Amygdala (tissue), 56 donors: Measurements from ENCODE around the gene HRCT1.
"Not testable (repeated sequence)": the region's sequence is repeated elsewhere in the genome, so short reads cannot be mapped to it uniquely, and the experiment has no call there.

Experiments used
- DNase-seq, 56 donors: peaks; one replicate each; lab custom pipeline; 2025; lab: John Stamatoyannopoulos, UW

Gene HRCT1

DNA sequence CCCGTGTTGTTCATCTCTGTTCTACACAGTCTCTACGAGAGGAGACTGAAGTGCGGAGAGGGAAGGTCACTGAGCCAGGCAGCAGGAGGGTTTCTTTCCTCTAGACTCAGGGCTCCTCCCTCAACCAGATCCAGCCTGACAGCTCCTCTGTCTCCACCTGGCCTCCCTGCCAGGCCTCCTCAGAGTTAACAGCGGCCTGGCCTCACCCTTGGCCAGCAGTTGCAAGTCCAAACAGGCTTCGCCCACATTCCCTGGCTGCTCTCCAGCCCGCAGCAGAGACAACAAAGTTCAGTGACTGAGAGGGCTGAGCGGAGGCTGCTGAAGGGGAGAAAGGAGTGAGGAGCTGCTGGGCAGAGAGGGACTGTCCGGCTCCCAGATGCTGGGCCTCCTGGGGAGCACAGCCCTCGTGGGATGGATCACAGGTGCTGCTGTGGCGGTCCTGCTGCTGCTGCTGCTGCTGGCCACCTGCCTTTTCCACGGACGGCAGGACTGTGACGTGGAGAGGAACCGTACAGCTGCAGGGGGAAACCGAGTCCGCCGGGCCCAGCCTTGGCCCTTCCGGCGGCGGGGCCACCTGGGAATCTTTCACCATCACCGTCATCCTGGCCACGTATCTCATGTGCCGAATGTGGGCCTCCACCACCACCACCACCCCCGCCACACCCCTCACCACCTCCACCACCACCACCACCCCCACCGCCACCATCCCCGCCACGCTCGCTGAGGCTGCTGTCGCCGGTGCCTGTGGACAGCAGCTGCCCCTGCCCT is at the start of gene HRCT1:
Gene HRCT1, plus strand, starts transcription at position 291 of the 768 bp plus-strand sequence. Its CDS starts 86 bp downstream, at position 377.
- peak in 6 of 56 donors; percentile 9 to 46 (median 24) for DNase-seq

DNA sequence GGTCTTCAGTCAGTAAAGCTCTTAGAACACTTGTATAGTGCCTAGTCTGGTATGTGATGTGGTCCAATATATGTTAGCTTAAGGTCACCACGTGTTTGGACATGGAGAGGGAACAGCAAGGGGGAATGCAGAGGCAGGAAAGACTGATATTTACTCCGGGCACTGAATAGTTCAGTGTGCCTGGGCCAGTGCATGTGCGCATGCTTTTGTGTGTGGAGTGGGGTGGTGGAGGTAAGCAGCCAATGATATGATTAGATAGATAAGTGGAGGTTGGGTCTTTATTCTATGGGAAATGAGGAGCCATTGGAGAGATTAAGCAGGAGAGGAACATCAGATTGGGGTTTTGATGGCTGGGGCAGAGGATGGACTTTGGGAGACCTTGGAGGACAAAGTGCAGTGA is 49.8 kb upstream of the HRCT1 start:
- DNase-seq: no peak

DNA sequence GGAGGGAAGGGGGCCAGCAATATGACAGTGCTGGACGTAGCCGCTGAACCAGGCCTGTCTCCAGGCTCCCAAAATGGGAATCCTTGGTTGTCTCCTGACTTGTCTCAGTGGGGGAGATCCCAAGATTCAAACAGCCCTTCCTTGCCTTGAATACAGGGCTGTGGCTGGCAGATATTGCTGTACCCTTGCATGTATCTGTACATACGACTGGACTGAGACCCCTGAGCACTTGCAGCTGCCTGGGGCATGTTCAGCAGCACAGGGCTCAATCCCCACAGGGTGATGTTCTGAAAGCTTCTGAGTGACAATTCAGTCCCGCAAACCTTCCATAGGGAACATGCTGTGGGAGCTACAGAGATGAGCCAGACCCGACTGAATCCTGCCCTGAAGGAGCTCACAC is 49.1 kb upstream of the HRCT1 start:
- no peak for DNase-seq

DNA sequence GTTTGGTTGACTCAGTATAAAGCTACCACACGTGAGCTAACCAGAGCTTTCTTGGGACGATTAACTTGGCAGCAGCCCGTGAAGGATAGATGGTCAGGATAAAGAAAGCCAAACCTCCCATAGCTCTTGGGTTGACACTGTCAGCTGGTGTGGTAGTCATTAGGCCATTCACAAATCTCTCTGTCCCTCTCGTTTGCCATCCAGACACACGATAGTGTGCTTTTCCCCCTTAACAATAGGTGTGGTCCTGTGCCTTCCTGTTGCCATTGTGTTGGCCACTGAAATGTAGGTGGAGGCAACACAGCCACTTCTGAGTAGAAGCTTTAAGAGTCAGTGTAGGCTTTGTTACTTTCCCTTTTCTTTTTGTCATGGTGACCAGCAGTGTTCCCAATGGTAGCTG is 47.5 kb upstream of the HRCT1 start:
- no peak for DNase-seq

DNA sequence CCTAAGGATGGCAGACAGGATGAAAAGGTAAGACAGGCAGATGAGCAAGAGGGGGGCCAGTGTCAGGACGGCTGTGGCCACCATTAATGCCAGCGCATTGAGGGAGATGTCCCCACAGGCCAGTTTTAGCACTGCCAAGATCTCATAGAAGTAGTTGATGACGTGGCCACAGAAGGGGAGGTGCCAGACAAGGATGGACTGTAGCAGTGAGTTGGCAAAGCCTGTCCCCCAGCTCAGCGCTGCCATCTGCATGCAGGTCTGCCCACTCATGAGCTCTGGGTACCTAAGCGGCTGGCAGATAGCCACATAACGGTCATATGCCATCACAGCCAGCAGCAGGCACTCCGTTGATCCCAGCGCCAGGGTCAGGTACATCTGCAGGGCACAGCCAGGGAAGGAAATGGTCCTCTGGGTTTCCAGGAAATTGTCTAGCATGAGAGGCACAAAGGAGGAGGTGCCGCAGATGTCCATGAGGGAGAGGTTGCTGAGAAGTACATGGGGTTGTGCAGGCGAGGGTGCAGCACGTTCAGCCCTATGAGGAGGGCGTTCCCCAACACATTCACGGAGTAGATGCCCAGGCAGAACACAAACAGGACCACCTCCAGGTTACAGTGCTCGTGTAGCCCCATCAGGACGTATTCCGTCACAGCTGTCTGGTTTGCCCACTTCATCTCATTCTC is 46.6 kb upstream of the HRCT1 start:
- DNase-seq: peak in 15 of 56 donors; percentile 6 to 45 (median 23)

DNA sequence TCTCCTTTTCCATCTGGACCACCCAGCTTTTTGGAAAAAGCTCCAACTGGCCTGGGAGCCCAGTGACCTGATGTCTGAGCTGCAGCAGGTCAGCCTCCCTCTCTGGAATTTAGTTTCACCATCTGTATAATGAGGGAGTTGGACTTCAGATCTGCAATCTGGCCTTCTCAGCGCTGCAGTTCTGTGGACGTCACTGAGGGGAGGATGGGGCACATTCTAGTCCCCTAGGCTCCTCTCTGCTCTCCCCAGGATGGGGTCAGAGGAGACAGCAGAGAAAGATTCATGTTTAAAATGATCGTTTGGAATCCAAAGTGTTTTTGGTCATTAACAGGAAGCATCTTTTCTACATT is 46.0 kb upstream of the HRCT1 start:
- DNase-seq: no peak

DNA sequence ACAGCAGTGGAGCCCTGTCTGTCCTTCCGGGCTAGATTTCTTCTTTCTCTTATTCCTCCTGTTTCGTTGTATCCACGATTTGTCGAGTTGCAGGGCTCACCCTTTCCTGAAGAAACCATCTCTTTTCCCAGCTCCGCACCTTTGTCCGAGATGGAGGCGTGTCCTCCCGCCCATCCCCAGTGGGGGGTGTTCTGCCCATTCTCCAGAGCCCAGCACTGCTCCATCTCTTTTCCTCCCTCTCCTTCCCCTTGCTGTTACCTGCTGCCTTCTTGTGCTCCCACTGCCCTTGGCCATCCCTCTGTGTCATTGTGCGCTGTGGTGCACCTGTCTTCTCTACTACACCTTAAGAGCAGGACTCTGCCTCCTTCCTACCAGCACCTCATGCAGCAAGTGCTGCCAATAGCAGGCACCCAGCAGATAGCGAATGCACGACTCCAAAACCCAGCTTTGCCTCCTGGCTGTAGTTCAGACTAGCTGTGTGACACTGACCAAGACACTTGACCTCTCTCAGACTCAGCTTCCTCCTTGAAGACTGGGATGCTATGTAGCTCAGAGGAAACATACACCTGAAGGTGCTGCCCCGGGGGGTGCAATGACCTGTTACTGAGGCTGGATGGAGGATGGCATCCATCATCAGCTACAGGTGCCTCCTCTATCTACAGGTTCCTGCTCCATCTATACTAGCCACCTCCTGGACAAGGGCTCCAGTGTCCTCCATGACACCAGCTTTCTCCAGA is 44.7 kb upstream of the HRCT1 start:
- no peak for DNase-seq

DNA sequence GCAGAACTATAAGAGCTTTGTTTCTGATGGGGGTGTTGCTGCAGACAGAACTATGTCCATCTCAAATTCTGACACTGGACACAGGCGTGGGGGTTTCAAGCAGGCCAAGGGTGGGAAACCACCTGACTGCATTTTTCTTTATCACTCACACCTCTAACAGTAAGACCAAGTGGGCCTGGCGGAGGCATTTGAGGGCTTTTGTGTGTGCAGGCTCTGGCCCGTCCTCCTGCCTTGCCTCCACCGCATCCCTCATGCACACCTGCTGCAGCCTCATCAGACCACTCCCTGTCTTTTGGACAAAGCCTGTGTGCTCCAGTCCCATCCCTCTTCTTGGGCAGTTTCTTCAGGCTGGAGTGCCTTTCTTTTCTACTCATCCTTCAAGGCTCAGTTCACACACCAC is 43.7 kb upstream of the HRCT1 start:
- DNase-seq: no peak

DNA sequence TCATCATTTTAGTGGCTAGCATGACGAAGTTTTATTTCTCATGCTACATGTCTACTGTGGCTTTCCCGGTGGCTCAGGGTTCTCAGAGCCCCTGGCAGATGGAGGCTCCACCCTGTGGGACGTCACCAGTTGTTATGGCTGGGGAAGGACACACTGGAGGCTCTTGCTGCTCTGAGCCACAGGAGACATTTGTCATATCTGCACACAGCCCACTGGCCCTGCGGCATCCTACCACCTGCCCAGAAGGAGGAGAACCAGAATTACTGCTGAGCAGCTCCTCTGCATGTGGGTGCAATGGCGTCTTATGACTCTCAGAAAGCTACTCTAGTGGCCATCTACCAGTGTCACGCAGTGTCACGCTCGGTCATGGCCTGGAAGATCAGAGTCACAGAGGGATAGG is 42.4 kb upstream of the HRCT1 start:
- no peak for DNase-seq

DNA sequence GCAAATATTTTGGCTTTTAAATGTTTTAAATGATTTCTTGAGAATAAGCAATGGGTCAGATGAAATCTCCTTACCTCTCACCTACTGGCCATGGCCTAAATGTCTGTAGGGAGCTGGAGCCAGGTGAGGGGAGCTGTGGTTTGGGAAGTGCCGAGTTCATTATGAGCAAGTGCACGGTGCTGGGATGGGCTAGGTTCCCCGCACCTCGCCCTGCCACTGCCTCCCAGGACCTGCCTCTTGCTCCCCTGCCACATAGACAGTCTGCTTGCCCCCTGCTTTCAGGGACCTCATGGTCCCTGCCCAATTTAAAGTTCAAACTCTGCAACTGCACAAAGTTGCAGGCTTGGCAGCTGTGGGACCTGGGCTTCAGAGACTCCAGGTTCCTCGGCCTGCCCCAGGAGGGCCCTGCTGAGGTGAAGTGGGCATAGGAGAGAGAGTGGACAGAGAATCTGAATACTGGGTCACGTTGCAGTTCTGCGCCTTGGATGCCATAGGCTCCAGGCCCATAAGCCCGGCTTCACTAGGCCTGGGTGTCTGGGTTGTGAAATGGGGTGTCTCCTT is 41.2 kb upstream of the HRCT1 start:
- DNase-seq: no peak

DNA sequence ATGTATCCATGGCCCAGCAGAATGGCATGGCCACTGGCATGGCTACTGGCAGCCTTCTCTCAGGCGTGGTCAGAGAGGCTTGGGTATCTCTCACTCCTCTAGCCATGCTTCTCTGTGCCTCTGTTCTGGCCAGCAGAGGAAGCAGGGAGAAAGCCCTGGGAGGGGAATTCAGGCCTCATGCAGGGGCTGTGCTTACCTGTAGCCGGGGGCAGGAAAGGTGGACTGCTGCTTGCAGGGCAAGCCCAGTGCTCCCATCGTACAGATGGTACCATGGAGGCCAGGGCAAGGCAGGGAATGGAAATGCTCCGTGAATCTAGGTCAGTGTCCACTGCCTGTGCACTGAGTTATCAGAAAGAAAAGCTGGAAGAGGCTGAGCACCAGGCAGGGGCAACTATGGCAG is 38.5 kb upstream of the HRCT1 start:
- DNase-seq: no peak

DNA sequence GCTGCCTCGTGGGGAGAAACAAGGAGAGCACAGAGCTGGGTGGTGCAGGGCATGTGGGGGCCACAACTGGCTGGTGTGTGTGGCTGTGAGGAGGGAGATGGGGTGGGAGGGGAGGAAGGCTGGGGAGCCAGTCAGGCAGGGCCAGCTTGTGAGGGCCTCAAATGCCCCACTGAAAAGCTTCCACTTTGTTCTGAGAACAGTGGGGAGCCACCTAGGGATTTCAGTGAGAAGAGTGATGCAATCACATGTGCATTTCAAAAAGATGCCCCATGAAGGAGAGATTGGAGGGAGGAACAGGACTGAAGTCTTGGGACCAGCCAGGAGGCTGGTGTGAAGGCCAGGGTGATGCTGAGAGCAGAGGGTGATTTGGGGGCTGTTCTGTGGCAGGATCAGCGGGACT is 37.1 kb upstream of the HRCT1 start:
- no peak for DNase-seq

DNA sequence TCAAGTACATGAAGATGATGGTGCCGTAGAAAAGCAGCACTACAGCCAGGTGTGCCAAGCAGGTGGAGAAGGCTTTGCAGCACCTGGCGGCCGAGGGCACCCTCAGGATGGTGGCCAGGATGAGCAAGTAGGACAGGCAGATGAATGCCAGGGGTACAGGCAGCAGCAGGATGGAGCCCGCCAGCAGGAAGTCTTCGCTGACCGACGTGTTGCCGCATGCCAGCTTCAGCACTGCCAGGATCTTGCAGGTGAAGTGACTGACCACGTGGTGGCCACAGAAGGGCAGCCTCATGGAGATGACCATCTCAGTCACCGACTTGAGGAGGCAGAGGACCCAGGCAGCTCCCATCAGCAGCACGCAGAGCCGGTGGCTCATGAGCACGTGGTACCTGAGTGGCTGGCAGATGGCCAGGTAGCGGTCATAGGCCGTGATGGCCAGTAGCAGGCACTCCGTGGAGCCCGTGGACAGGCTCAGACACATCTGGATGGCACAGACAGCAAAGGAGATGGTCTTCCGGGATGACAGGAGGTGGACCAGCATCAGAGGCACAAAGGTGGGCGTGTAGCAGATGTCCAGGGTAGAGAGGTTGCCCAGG is 36.3 kb upstream of the HRCT1 start:
- DNase-seq: no peak

DNA sequence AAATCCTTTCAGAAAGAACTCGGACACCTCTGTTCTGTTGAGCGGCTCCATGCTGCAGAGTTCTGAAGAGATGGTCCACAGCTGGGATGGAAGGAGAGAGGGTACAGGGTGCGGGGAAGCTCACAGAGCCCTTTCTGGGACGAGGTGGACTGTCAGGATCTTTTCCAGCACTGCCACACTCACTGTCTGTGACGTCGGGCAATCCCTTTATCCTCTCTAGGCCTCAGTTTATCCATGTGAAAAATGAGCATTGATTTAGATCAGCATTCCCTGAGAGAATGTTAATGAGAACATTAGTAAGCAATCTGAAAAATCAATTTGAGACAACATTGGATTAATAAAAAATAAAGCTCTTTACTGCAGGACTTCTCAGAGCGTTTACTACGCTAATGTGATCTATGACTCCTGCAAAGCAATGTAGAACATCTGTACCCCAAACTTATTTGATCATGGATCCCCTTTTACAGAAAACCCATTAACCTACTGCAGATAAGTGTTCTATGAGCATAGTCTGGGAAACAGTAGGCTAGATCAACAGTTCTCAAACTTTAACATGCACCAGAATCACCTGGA is 35.6 kb upstream of the HRCT1 start, which contains the start of gene OR13J1:
Gene OR13J1, minus strand, starts transcription at position 51 of the 573 bp plus-strand sequence. Its CDS starts 0 bp downstream, at position 51.
- no peak for DNase-seq

DNA sequence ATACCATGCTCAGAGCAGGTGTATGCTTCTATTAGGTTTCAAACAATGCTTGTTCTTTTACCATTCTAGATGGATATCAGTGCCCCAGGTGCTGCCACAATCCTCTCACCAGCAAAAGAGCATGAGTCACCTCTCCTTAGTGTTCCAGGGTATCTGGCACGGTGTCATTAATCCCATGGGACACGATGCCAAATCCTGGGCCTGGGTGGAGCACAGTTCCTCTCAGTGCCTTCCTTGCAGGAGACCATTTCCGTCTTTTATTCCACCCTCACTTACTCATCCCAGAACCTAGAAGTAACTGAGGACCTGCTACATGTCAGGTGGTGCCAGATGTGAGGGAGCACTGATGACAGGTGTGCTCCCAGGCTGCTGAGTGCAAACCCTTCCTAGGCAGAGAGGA is 34.5 kb upstream of the HRCT1 start:
- DNase-seq: no peak

DNA sequence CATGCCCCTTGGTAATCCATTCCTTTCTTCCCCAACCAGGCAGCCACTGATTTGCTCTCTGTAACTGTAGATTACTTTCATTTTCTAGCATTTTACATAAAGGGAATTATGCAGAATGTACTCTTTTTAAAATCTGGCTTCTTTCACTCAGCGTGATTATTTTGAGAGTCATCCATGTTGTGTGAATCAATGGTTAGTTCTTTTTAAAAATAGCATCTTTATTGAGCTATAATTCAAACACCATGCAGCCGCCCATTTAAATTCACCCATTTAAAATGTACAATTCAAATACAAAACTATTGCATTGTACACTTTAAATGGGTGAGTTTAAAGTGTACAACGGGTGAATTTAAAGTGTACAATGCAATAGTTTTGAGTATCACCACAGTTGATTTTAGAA is 33.5 kb upstream of the HRCT1 start:
- DNase-seq: no peak

DNA sequence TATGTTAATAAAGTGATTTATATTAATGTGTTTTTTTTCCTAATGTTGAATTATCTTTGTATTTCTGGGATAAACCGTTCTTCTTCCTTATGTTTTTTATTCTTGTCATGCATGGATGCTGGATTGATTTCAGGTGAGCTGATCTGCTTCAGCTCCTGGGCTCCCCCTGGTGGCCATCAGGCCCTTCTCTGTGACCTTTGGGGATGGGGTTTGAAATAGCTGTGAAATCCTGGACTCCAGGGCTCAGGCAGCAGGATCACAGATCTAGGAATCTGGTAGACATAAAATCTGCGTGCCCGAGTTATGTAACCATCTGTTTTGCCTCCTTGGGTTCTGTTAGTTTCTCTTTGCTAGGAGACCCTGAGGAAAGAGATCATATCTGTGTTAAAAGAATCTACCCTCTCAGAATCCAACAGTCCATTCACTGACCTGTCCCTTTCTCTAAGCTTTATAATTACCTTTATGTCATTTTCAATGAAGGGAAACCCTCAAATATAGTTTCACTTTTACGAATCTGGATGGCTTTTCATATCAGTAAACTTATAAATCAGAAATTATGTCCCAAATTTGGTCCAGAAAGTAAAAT is 23.6 kb upstream of the HRCT1 start:
- peak in 49 of 56 donors; percentile 10 to 87 (median 54) for DNase-seq

DNA sequence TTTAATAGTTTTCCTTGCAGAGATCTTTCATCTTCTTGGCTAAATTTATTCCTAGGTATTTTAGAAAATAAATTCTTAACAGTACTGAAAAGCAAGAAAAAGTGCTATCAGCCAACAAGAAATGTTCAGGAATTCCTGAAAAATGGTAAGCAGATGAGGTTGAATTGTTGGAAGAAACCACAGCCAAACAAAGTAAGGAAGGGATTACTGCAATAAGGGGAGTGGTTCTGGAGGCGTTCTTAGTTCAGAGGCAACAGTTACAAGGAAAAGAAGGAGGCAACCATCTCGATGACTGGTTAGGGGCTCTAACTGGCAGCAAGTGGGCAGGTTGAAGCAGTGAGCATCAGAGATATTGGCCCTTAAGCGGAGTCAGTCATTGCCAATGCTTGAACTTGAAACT is 23.0 kb upstream of the HRCT1 start:
- DNase-seq: no peak

DNA sequence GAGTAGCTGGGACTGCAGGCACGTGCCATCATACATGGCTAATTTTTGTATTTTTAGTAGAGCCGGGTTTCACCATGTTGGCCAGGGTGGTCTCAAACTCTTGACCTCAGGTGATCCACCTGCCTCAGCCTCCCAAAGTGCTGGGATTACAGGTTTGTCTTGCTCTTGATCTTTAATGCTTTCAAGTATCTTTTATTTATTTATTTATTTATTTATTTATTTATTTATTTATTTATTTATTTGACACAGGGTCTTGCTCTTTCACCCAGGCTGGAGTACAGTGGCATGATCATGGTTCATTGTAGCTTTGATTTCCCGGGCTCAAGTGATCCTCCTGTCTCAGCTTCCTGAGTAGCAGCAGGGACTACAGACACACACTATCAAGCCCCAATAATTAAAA is 21.1 kb upstream of the HRCT1 start:
- not testable (repeated sequence) for DNase-seq

DNA sequence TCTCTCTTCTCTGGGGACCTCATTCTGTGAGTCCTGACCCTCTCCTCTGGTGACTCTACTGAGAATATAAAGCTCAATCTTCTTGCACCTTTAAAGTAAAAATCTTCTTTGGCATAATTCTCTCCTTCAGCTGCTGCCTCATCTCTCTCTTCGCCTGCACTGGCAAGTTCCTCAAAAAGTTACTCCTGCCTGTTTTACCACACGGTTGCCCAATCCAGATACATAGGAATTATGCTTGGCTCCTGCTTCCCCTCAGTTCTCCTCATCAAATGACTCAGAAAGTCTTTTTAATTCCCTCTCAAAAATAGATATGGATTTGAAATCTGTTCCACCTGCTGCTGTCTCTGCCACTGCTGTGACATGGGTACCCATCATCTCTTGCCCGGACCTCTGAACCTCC is 14.4 kb upstream of the HRCT1 start:
- no peak for DNase-seq
